ENCODE measurements around the gene LSMEM2.
"Not testable (repeated sequence)": the region's sequence is repeated elsewhere in the genome, so short reads cannot be mapped to it uniquely, and the experiment has no call there.

The LSMEM2 gene

GRCh38 chr3:50278880-50279224, at the start of gene LSMEM2:
TSS of gene LSMEM2 (plus strand) at chr3:50279087. CDS start at chr3:50279114, 27 bp downstream.
- no peak for DNase-seq (ENCODE audit: extremely low read depth in 1 of 2, low read depth in 1 of 2)

- DNase-seq (ENCODE audit: extremely low read depth in 1 of 2, low read depth in 1 of 2): no peak
These were observed 49.4 kb upstream of the LSMEM2 start for GRCh38 chr3:50229490-50229889.

GRCh38 chr3:50230104-50230793, 48.6 kb upstream of the LSMEM2 start:
- no peak for DNase-seq (ENCODE audit: extremely low read depth in 1 of 2, low read depth in 1 of 2)

GRCh38 chr3:50230794-50231125, 48.1 kb upstream of the LSMEM2 start:
- DNase-seq (ENCODE audit: extremely low read depth in 1 of 2, low read depth in 1 of 2): no peak

- DNase-seq (ENCODE audit: extremely low read depth in 1 of 2, low read depth in 1 of 2): no peak
These were observed 47.3 kb upstream of the LSMEM2 start for GRCh38 chr3:50231581-50231980.

GRCh38 chr3:50232303-50232702, 46.6 kb upstream of the LSMEM2 start:
- DNase-seq (ENCODE audit: extremely low read depth in 1 of 2, low read depth in 1 of 2): no peak

GRCh38 chr3:50233176-50233575, 45.7 kb upstream of the LSMEM2 start:
- DNase-seq (ENCODE audit: extremely low read depth in 1 of 2, low read depth in 1 of 2): no peak

- peak; percentile 97 for DNase-seq (ENCODE audit: extremely low read depth in 1 of 2, low read depth in 1 of 2)
These were observed 43.0 kb upstream of the LSMEM2 start, which contains the start of gene GNAI2 for GRCh38 chr3:50235716-50236483. TSS of gene GNAI2 (plus strand) at chr3:50236204. CDS start at chr3:50236336, 132 bp downstream.

GRCh38 chr3:50236484-50237132, 42.3 kb upstream of the LSMEM2 start:
- no peak for DNase-seq (ENCODE audit: extremely low read depth in 1 of 2, low read depth in 1 of 2)

- no peak for DNase-seq (ENCODE audit: extremely low read depth in 1 of 2, low read depth in 1 of 2)
These were observed 41.7 kb upstream of the LSMEM2 start for GRCh38 chr3:50237133-50237651.

GRCh38 chr3:50237754-50238548, 40.9 kb upstream of the LSMEM2 start:
- peak; percentile 58 to 77 for DNase-seq (ENCODE audit: extremely low read depth in 1 of 2, low read depth in 1 of 2)

- DNase-seq (ENCODE audit: extremely low read depth in 1 of 2, low read depth in 1 of 2): no peak
These were observed 40.3 kb upstream of the LSMEM2 start for GRCh38 chr3:50238549-50239026.

GRCh38 chr3:50239649-50240048, 39.2 kb upstream of the LSMEM2 start:
- DNase-seq (ENCODE audit: extremely low read depth in 1 of 2, low read depth in 1 of 2): no peak

GRCh38 chr3:50241163-50241562, 37.7 kb upstream of the LSMEM2 start:
- DNase-seq (ENCODE audit: extremely low read depth in 1 of 2, low read depth in 1 of 2): no peak

- DNase-seq (ENCODE audit: extremely low read depth in 1 of 2, low read depth in 1 of 2): no peak
These were observed 37.0 kb upstream of the LSMEM2 start for GRCh38 chr3:50241713-50242380.

- DNase-seq (ENCODE audit: extremely low read depth in 1 of 2, low read depth in 1 of 2): no peak
These were observed 36.5 kb upstream of the LSMEM2 start for GRCh38 chr3:50242381-50242770.

GRCh38 chr3:50242851-50243542, 35.9 kb upstream of the LSMEM2 start:
- DNase-seq (ENCODE audit: extremely low read depth in 1 of 2, low read depth in 1 of 2): no peak

GRCh38 chr3:50243543-50243895, 35.4 kb upstream of the LSMEM2 start:
- DNase-seq (ENCODE audit: extremely low read depth in 1 of 2, low read depth in 1 of 2): no peak

GRCh38 chr3:50244813-50245212, 34.1 kb upstream of the LSMEM2 start:
- DNase-seq (ENCODE audit: extremely low read depth in 1 of 2, low read depth in 1 of 2): not testable (repeated sequence)

- no peak for DNase-seq (ENCODE audit: extremely low read depth in 1 of 2, low read depth in 1 of 2)
These were observed 33.6 kb upstream of the LSMEM2 start for GRCh38 chr3:50245251-50245745.

All from activated CD8-positive, alpha-beta memory T cell treated with anti-CD3 and anti-CD28 coated beads for 1 hour (primary cell).